ENCODE data around the gene DPP3. TPM values are rescaled to one million over a fixed set of nuclear protein-coding genes. Genes with fewer than 3 reads are reported as not detected.
A peak's percentile ranks its signal among the peaks of the same experiment; 100 is the strongest.

The DPP3 gene
- total and polyA plus RNA-seq, 4 donors = 10.9 to 41.0 (median 27.3) TPM

GRCh38 chr11:66477263-66478201 lies 2.7 kb upstream of the DPP3 start:
- H3K4me1 ChIP-seq (ENCODE audit: control insufficient read depth in 4 of 4, insufficient read depth in 4 of 4, low read length in 3 of 4) = peaks cover 2 to 16% (median 13%) of the 10 kb centered on the region in 4 donors
- no peaks in the 10 kb centered on the region for H3K9me3 ChIP-seq (ENCODE audit: control insufficient read depth in 4 of 4, low read length in 3 of 4)
- H3K4me3 ChIP-seq (ENCODE audit: low read depth in 1 of 3, low read length in 3 of 3) = no peak overlapping the region
- 94% methylated on average over 11 of the region's 11 CpGs for whole genome bisulfite sequencing
- TF ChIP-seq NR2F2 (IDR thresholded peaks at IDR 0.05) (no peak), RAD21 (IDR thresholded peaks at IDR 0.05) (no peak), MAX (IDR thresholded peaks at IDR 0.05) (no peak), RXRA (IDR thresholded peaks at IDR 0.05) (no peak)
- H3K9ac ChIP-seq (ENCODE audit: low read depth in 1 of 2, low read length in 2 of 2) = no peak overlapping the region
- no peak for DNase-seq (ENCODE audit: low spot score)
- no peaks in the 10 kb centered on the region for H3K27me3 ChIP-seq (ENCODE audit: control insufficient read depth in 4 of 4, insufficient read depth in 4 of 4, low read length in 3 of 4)
- H3K36me3 ChIP-seq (ENCODE audit: control insufficient read depth in 4 of 4, insufficient read depth in 3 of 4, low read depth in 1 of 4, low read length in 3 of 4) = peaks cover 0 to 4% (median 0%) of the 10 kb centered on the region in 4 donors
- H3K27ac ChIP-seq (ENCODE audit: low read depth in 1 of 2, low read length in 2 of 2) = no peak overlapping the region

GRCh38 chr11:66478729-66479393 lies 1.4 kb upstream of the DPP3 start:
- Histone ChIP-seq H3K27me3 (ENCODE audit: control insufficient read depth in 4 of 4, insufficient read depth in 4 of 4, low read length in 3 of 4) (no peaks in the 10 kb centered on the region), H3K4me1 (ENCODE audit: control insufficient read depth in 4 of 4, insufficient read depth in 4 of 4, low read length in 3 of 4) (peaks cover 2 to 16% (median 13%) of the 10 kb centered on the region in 4 donors), H3K27ac (ENCODE audit: low read depth in 1 of 2, low read length in 2 of 2) (peak overlapping the region in 1 of 2 donors; percentile 76), H3K9me3 (ENCODE audit: control insufficient read depth in 4 of 4, low read length in 3 of 4) (no peaks in the 10 kb centered on the region), H3K4me3 (ENCODE audit: low read depth in 1 of 3, low read length in 3 of 3) (peak overlapping the region in 2 of 3 donors; percentile 70 to 80), H3K9ac (ENCODE audit: low read depth in 1 of 2, low read length in 2 of 2) (peak overlapping the region in 1 of 2 donors; percentile 76), H3K36me3 (ENCODE audit: control insufficient read depth in 4 of 4, insufficient read depth in 3 of 4, low read depth in 1 of 4, low read length in 3 of 4) (peaks cover 0 to 7% (median under 1%) of the 10 kb centered on the region in 4 donors)
- WGBS = 57% methylated on average over 8 of the region's 8 CpGs
- peak; percentile 34 for DNase-seq (ENCODE audit: low spot score)
- TF ChIP-seq REST (IDR thresholded peaks at IDR 0.05) (peak; percentile 25), HNF4G (IDR thresholded peaks at IDR 0.05) (no peak), RAD21 (IDR thresholded peaks at IDR 0.05) (peak in 1 of 2 donors; percentile 65), CTCF (IDR thresholded peaks at IDR 0.05; ENCODE audit: low read depth, low read length, missing input control) (peak; percentile 62), MAX (IDR thresholded peaks at IDR 0.05) (no peak)
